GM12873 (cell line): ENCODE data around the gene TFB2M.

ENCODE experiments used
- CTCF ChIP-seq: IDR thresholded peaks from 2 replicates; pipeline ENCODE4 v1.5.1; 2012; ENCODE audit warnings: low read depth, mild to moderate bottlenecking, moderate library complexity, low read length, control low read depth; ENCODE audit not compliant: insufficient read depth; ENCODE audit errors: missing control alignments

The TFB2M gene

GRCh38 chr1:246580497-246581370 lies 14.7 kb upstream of the TFB2M start:
- TF ChIP-seq CTCF = no peak

GRCh38 chr1:246579818-246580217 lies 13.8 kb upstream of the TFB2M start:
- no peak for TF ChIP-seq CTCF

GRCh38 chr1:246577720-246578106 lies 11.7 kb upstream of the TFB2M start:
- no peak for TF ChIP-seq CTCF

GRCh38 chr1:246577082-246577719 lies 11.1 kb upstream of the TFB2M start:
- no peak for TF ChIP-seq CTCF

GRCh38 chr1:246576709-246577032 lies 10.6 kb upstream of the TFB2M start:
- no peak for TF ChIP-seq CTCF

- TF ChIP-seq CTCF = no peak
Measured at GRCh38 chr1:246573491-246573890, 7.4 kb upstream of the TFB2M start.

GRCh38 chr1:246572785-246573184 lies 6.7 kb upstream of the TFB2M start:
- TF ChIP-seq CTCF = no peak
